Liver (tissue), 9 donors: ENCODE measurements around the gene IL1RAP. TPM values are rescaled to one million over a fixed set of nuclear protein-coding genes. Genes with fewer than 3 reads are reported as not detected.

ENCODE experiments used
- DNase-seq: peaks from one replicate; pipeline ENCODE4 v3.0.0-alpha.2; 2017; ENCODE audit warnings: low spot score
- H3K27ac ChIP-seq, 2 donors: one replicate each; pipeline ENCODE4 v1.7.0; 2013; ENCODE audit warnings: inconsistent platforms in 2 of 2, low read length in 2 of 2, control low read depth in 1 of 2, low read depth in 1 of 2, mild to moderate bottlenecking in 1 of 2
- H3K27me3 ChIP-seq, 4 donors: one replicate each; pipeline versions ENCODE4 v1.6.1 to v1.7.0; 2013; ENCODE audit warnings: low read length in 3 of 4, inconsistent platforms in 1 of 4, mild to moderate bottlenecking in 1 of 4, moderate library complexity in 1 of 4; ENCODE audit not compliant: control insufficient read depth in 4 of 4, insufficient read depth in 4 of 4
- H3K36me3 ChIP-seq, 4 donors: one replicate each; pipeline versions ENCODE4 v1.6.1 to v1.7.0; 2013; ENCODE audit warnings: low read length in 3 of 4, mild to moderate bottlenecking in 3 of 4, low read depth in 1 of 4, moderate library complexity in 1 of 4; ENCODE audit not compliant: control insufficient read depth in 4 of 4, insufficient read depth in 3 of 4
- H3K4me1 ChIP-seq, 4 donors: one replicate each; pipeline versions ENCODE4 v1.6.1 to v1.7.0; 2013; ENCODE audit warnings: low read length in 3 of 4, mild to moderate bottlenecking in 3 of 4, moderate library complexity in 1 of 4; ENCODE audit not compliant: control insufficient read depth in 4 of 4, insufficient read depth in 4 of 4
- H3K4me3 ChIP-seq, 3 donors: one replicate each; pipeline versions ENCODE4 v1.6.1 to v1.7.0; 2013; ENCODE audit warnings: low read length in 3 of 3, control low read depth in 1 of 3, low read depth in 1 of 3, mild to moderate bottlenecking in 1 of 3
- H3K9ac ChIP-seq, 2 donors: one replicate each; pipeline ENCODE4 v1.7.0; 2013; ENCODE audit warnings: low read length in 2 of 2, mild to moderate bottlenecking in 2 of 2, moderate library complexity in 2 of 2, control low read depth in 1 of 2, low read depth in 1 of 2
- H3K9me3 ChIP-seq, 4 donors: one replicate each; pipeline versions ENCODE4 v1.6.1 to v1.7.0; 2013; ENCODE audit warnings: low read length in 3 of 4; ENCODE audit not compliant: control insufficient read depth in 4 of 4
- ATF3 ChIP-seq: IDR thresholded peaks from 2 replicates; pipeline ENCODE4 v1.6.1; 2016; ENCODE audit warnings: antibody characterized with exemption
- CTCF ChIP-seq: fragments of 150-350 bp; IDR thresholded peaks from 2 replicates; pipeline ENCODE4 v1.5.1; 2017; ENCODE audit warnings: improper control_type of control experiment, low read depth, low read length; ENCODE audit not compliant: missing input control
- EGR1 ChIP-seq, 2 donors: IDR thresholded peaks; 2 replicates each; pipeline ENCODE4 v1.6.1; 2016 to 2018; ENCODE audit warnings: antibody characterized with exemption in 2 of 2, low read depth in 2 of 2
- FOXA1 ChIP-seq: IDR thresholded peaks from 2 replicates; pipeline ENCODE4 v1.6.1; 2016; ENCODE audit warnings: antibody characterized with exemption
- FOXA2 ChIP-seq: IDR thresholded peaks from 2 replicates; pipeline ENCODE4 v1.6.1; 2016; ENCODE audit warnings: antibody characterized with exemption
- GABPA ChIP-seq, 2 donors: IDR thresholded peaks in 1 of 2; conservative IDR thresholded peaks in 1 of 2; 2 replicates each; pipeline ENCODE4 v1.6.1; 2016; ENCODE audit warnings: antibody characterized with exemption in 2 of 2, mild to moderate bottlenecking in 1 of 2, moderate library complexity in 1 of 2
- HNF4A ChIP-seq, 2 donors: conservative IDR thresholded peaks; 2 replicates each; pipeline ENCODE4 v1.6.1; 2016; ENCODE audit warnings: antibody characterized with exemption in 2 of 2, mild to moderate bottlenecking in 2 of 2
- HNF4G ChIP-seq: IDR thresholded peaks from 2 replicates; pipeline ENCODE4 v1.6.1; 2016; ENCODE audit warnings: antibody characterized with exemption
- JUND ChIP-seq, 2 donors: IDR thresholded peaks; 2 replicates each; pipeline ENCODE4 v1.6.1; 2016; ENCODE audit warnings: antibody characterized with exemption in 2 of 2
- MAX ChIP-seq: IDR thresholded peaks from 2 replicates; pipeline ENCODE4 v1.6.1; 2016; ENCODE audit warnings: antibody characterized with exemption
- NR2F2 ChIP-seq: IDR thresholded peaks from 2 replicates; pipeline ENCODE4 v1.6.1; 2016; ENCODE audit warnings: antibody characterized with exemption
- RAD21 ChIP-seq, 2 donors: IDR thresholded peaks; 2 replicates each; pipeline ENCODE4 v1.6.1; 2016; ENCODE audit warnings: antibody characterized with exemption in 2 of 2, mild to moderate bottlenecking in 2 of 2
- REST ChIP-seq: IDR thresholded peaks from 2 replicates; pipeline ENCODE4 v1.6.1; 2016; ENCODE audit warnings: antibody characterized with exemption, mild to moderate bottlenecking
- RXRA ChIP-seq, 2 donors: IDR thresholded peaks; 2 replicates each; pipeline ENCODE4 v1.6.1; 2017 to 2018; ENCODE audit warnings: antibody characterized with exemption in 2 of 2, mild to moderate bottlenecking in 1 of 2
- SP1 ChIP-seq: IDR thresholded peaks from 2 replicates; pipeline ENCODE4 v1.6.1; 2018; ENCODE audit warnings: antibody characterized with exemption, mild to moderate bottlenecking
- TAF1 ChIP-seq: conservative IDR thresholded peaks from 2 replicates; pipeline ENCODE4 v1.6.1; 2016; ENCODE audit warnings: antibody characterized with exemption, mild to moderate bottlenecking
- YY1 ChIP-seq: IDR thresholded peaks from 2 replicates; pipeline ENCODE4 v1.6.1; 2016; ENCODE audit warnings: antibody characterized with exemption, mild to moderate bottlenecking
- ZBTB33 ChIP-seq: IDR thresholded peaks from 2 replicates; pipeline ENCODE4 v1.6.1; 2016; ENCODE audit warnings: antibody characterized with exemption
- WGBS: extraction: QIAGEN DNeasy Blood & Tissue Kit; methylation state at CpG from one replicate; pipeline ENCODE4 v1.1.7; 2013; 5-methylcytosine and 5-hydroxymethylcytosine counted together
- polyA plus RNA-seq, 2 donors: library from polyadenylated mRNA; stranded (reverse) in 1 of 2; unstranded in 1 of 2; fragments of 200-250 nt in 1 of 2; fragments of >200 nt in 1 of 2; fragmentation: Nextera tagmentation in 1 of 2; extraction: Ambion mirVana in 1 of 2; gene quantifications; one replicate each; pipeline versions ENCODE4 v1.2.1 to v1.2.3, GENCODE V29; 2013 to 2015
- total RNA-seq, 2 donors: library from RNA; depleted of rRNA; stranded (reverse); fragments of >200 nt; gene quantifications; one replicate each; pipeline ENCODE4 v1.2.3, GENCODE V29; 2014
- donor health status: healthy.
- donor health status: healthy.
- donor health status: healthy.
- donor health status: healthy.
- donor health status: healthy.

The IL1RAP gene
- total and polyA plus RNA-seq, 4 donors, result 53.7 to 230 (median 71.6) TPM

GRCh38 chr3:190568036-190568435 lies 54.2 kb downstream of the IL1RAP start:
- no peak overlapping the region for H3K9ac ChIP-seq
- TF ChIP-seq GABPA (IDR thresholded peaks at IDR 0.05 in 1 of 2, conservative IDR thresholded peaks at IDR 0.05 in 1 of 2) (no peak), RAD21 (IDR thresholded peaks at IDR 0.05) (peak in 1 of 2 donors; percentile 12), CTCF (no peak), YY1 (peak; percentile 32)
- DNase-seq, result no peak
- no peaks in the 10 kb centered on the region for H3K27me3 ChIP-seq
- H3K27ac ChIP-seq, result peak overlapping the region; percentile 64 to 91
- H3K36me3 ChIP-seq, result peaks cover 0 to 25% (median 7%) of the 10 kb centered on the region in 4 donors
- WGBS, result 30% methylated on average over 2 of the region's 2 CpGs
- H3K4me3 ChIP-seq, result no peak overlapping the region
- no peaks in the 10 kb centered on the region for H3K9me3 ChIP-seq
- peaks cover 1 to 21% (median 4%) of the 10 kb centered on the region in 4 donors for H3K4me1 ChIP-seq

GRCh38 chr3:190574473-190574872 lies 60.6 kb downstream of the IL1RAP start:
- no peaks in the 10 kb centered on the region for H3K27me3 ChIP-seq
- H3K27ac ChIP-seq, result peak overlapping the region; percentile 80 to 84
- no peaks in the 10 kb centered on the region for H3K9me3 ChIP-seq
- DNase-seq, result no peak
- TF ChIP-seq RXRA (IDR thresholded peaks at IDR 0.05) (peak; percentile 53 to 71), NR2F2 (no peak), SP1 (peak; percentile 45), REST (peak; percentile 67), FOXA1 (no peak), FOXA2 (peak; percentile 35), JUND (IDR thresholded peaks at IDR 0.05) (peak in 1 of 2 donors; percentile 67), CTCF (no peak), YY1 (peak; percentile 43), HNF4A (conservative IDR thresholded peaks at IDR 0.05) (peak; percentile 52 to 64), MAX (peak; percentile 84), EGR1 (IDR thresholded peaks at IDR 0.05; ENCODE audit: low read depth in 2 of 2) (peak in 1 of 2 donors; percentile 19), RAD21 (IDR thresholded peaks at IDR 0.05) (peak; percentile 37 to 47), HNF4G (no peak), ZBTB33 (peak; percentile 59), ATF3 (no peak), GABPA (IDR thresholded peaks at IDR 0.05 in 1 of 2, conservative IDR thresholded peaks at IDR 0.05 in 1 of 2) (no peak), TAF1 (no peak)
- H3K4me3 ChIP-seq, result no peak overlapping the region
- peak overlapping the region in 1 of 2 donors; percentile 51 for H3K9ac ChIP-seq
- peaks cover 0 to 8% (median under 1%) of the 10 kb centered on the region in 4 donors for H3K36me3 ChIP-seq
- 27% methylated on average over 2 of the region's 2 CpGs for WGBS
- peaks cover 0 to 29% (median 17%) of the 10 kb centered on the region in 4 donors for H3K4me1 ChIP-seq
